IMR-90 (cell line): ENCODE data around the gene PITPNC1. TPM values are rescaled to one million over a fixed set of nuclear protein-coding genes. Genes with fewer than 3 reads are reported as not detected.

ENCODE experiments used
- ATAC-seq: fragments of 200-7000 bp; cut with Tn5 transposase; 2 replicates; pipeline ENCODE4 v1.9.1; 2020; ENCODE audit warnings: low read depth, mild to moderate bottlenecking, moderate library complexity
- BruUV-seq: library from RNA; stranded (reverse); fragments of 400-500 nt; replicated peaks from 2 replicates; lab custom pipeline; 2021; lab: Mats Ljungman, UMichigan
- CTCF ChIA-PET: fragments of 300-600 bp; formaldehyde crosslinking; extraction: SDS; loops from one replicate; lab custom pipeline; 2021; ENCODE audit warnings: antibody characterized with exemption; lab: Yijun Ruan, JAX
- POLR2A ChIA-PET: fragments of 300-600 bp; sonication (Branson Sonifier 250); formaldehyde crosslinking; loops from one replicate; lab custom pipeline; 2022; ENCODE audit warnings: antibody characterized with exemption; ENCODE audit not compliant: unreplicated experiment; lab: Charles Lee
- DNase-seq: peaks from one replicate; pipeline ENCODE4 v3.0.0; 2013
- H2AFZ ChIP-seq: replicated peaks from 2 replicates; pipeline ENCODE3; 2013; ENCODE audit warnings: low read length, mild to moderate bottlenecking; ENCODE audit not compliant: poor library complexity
- H2AK5ac ChIP-seq: 2 replicates; pipeline ENCODE4 v1.6.1; 2013; ENCODE audit warnings: low read depth, low read length, inconsistent platforms
- H2AK9ac ChIP-seq: replicated peaks from 2 replicates; pipeline ENCODE3; 2013; ENCODE audit warnings: mild to moderate bottlenecking, low read depth, low read length, moderate library complexity; ENCODE audit not compliant: poor library complexity
- H2BK120ac ChIP-seq: 2 replicates; pipeline ENCODE4 v1.6.1; 2013; ENCODE audit warnings: low read depth, low read length, inconsistent platforms
- H2BK15ac ChIP-seq: 3 replicates; pipeline ENCODE4 v1.6.1; 2013; ENCODE audit warnings: low read depth, low read length, inconsistent platforms
- H2BK20ac ChIP-seq: 2 replicates; pipeline ENCODE4 v1.6.1; 2013; ENCODE audit warnings: low read depth, mild to moderate bottlenecking, inconsistent platforms, low read length, moderate library complexity
- H2BK5ac ChIP-seq: 2 replicates; pipeline ENCODE4 v1.6.1; 2013; ENCODE audit warnings: mild to moderate bottlenecking, low read depth, low read length, inconsistent platforms; ENCODE audit not compliant: poor library complexity, severe bottlenecking
- H3K14ac ChIP-seq: replicated peaks from 2 replicates; pipeline ENCODE4 v1.6.1; 2013; ENCODE audit warnings: low read depth, low read length, inconsistent platforms
- H3K18ac ChIP-seq: 2 replicates; pipeline ENCODE4 v1.6.1; 2013; ENCODE audit warnings: low read depth, low read length, control low read depth
- H3K23ac ChIP-seq: 2 replicates; pipeline ENCODE4 v1.6.1; 2013; ENCODE audit warnings: low read depth, low read length, inconsistent platforms
- H3K27ac ChIP-seq: 2 replicates; pipeline ENCODE4 v1.5.1; 2013; ENCODE audit warnings: mild to moderate bottlenecking, control low read depth, low read length; ENCODE audit not compliant: insufficient read depth
- H3K27me3 ChIP-seq: 2 replicates; pipeline ENCODE4 v1.6.1; 2013; ENCODE audit warnings: low read length; ENCODE audit not compliant: control insufficient read depth, insufficient read depth
- H3K36me3 ChIP-seq: 2 replicates; pipeline ENCODE4 v1.6.1; 2013; ENCODE audit warnings: low read length, mixed read lengths; ENCODE audit not compliant: control insufficient read depth, insufficient read depth
- H3K4ac ChIP-seq: 2 replicates; pipeline ENCODE4 v1.6.1; 2013; ENCODE audit warnings: low read depth, low read length, inconsistent platforms
- H3K4me1 ChIP-seq: 2 replicates; pipeline ENCODE4 v1.6.1; 2013; ENCODE audit warnings: low read length, mixed read lengths; ENCODE audit not compliant: control insufficient read depth, insufficient read depth
- H3K4me2 ChIP-seq: 2 replicates; pipeline ENCODE4 v1.6.1; 2013; ENCODE audit warnings: low read depth, mild to moderate bottlenecking, control low read depth, low read length, moderate library complexity
- H3K4me3 ChIP-seq: 2 replicates; pipeline ENCODE4 v1.5.1; 2013; ENCODE audit warnings: low read depth, mild to moderate bottlenecking, control low read depth, low read length, moderate library complexity; ENCODE audit not compliant: insufficient read depth
- H3K56ac ChIP-seq: 2 replicates; pipeline ENCODE4 v1.6.1; 2013; ENCODE audit warnings: low read length, inconsistent platforms; ENCODE audit not compliant: insufficient read depth; ENCODE audit errors: extremely low read depth
- H3K79me1 ChIP-seq, 2 experiments: 2 replicates each; pipeline ENCODE4 v1.6.1; 2013; ENCODE audit warnings: low read length in 2 of 2, inconsistent platforms in 1 of 2, low read depth in 1 of 2
- H3K9ac ChIP-seq: 2 replicates; pipeline ENCODE4 v1.6.1; 2013; ENCODE audit warnings: low read depth, low read length, control low read depth
- H3K9me1 ChIP-seq: 2 replicates; pipeline ENCODE4 v1.6.1; 2013; ENCODE audit warnings: low read length, inconsistent platforms; ENCODE audit not compliant: insufficient read depth
- H3K9me3 ChIP-seq: 2 replicates; pipeline ENCODE4 v1.6.1; 2013; ENCODE audit warnings: low read length; ENCODE audit not compliant: control insufficient read depth, insufficient read depth
- H4K20me1 ChIP-seq: 2 replicates; pipeline ENCODE4 v1.6.1; 2013; ENCODE audit warnings: low read length, inconsistent platforms; ENCODE audit not compliant: insufficient read depth
- H4K5ac ChIP-seq: 2 replicates; pipeline ENCODE4 v1.6.1; 2013; ENCODE audit warnings: mild to moderate bottlenecking, low read depth, low read length, control low read depth
- H4K8ac ChIP-seq, 2 experiments: 2 replicates each; pipeline ENCODE4 v1.6.1; 2013; ENCODE audit warnings: low read depth in 2 of 2, low read length in 2 of 2, control low read depth in 1 of 2, inconsistent platforms in 1 of 2
- H4K91ac ChIP-seq: 2 replicates; pipeline ENCODE4 v1.6.1; 2013; ENCODE audit warnings: low read depth, low read length, inconsistent platforms; ENCODE audit not compliant: insufficient read depth
- CEBPB ChIP-seq: IDR thresholded peaks from 2 replicates; pipeline ENCODE4 v1.6.1; 2012; ENCODE audit warnings: low read depth, low read length, improper control_type of control experiment
- MAFK ChIP-seq: IDR thresholded peaks from 2 replicates; pipeline ENCODE4 v1.6.1; 2012; ENCODE audit warnings: low read depth, low read length, improper control_type of control experiment
- MAZ ChIP-seq: IDR thresholded peaks from 2 replicates; pipeline ENCODE4 v1.6.1; 2012; ENCODE audit warnings: low read depth, mild to moderate bottlenecking, low read length, improper control_type of control experiment, moderate library complexity, borderline replicate concordance
- MXI1 ChIP-seq: IDR thresholded peaks from 2 replicates; pipeline ENCODE4 v1.6.1; 2012; ENCODE audit warnings: low read depth, mild to moderate bottlenecking, low read length, moderate library complexity, borderline replicate concordance
- NFE2L2 ChIP-seq: fragments of 150-350 bp; IDR thresholded peaks from 2 replicates; pipeline ENCODE4 v1.6.1; 2016; ENCODE audit warnings: low read depth, mild to moderate bottlenecking, low read length
- POLR2A ChIP-seq: IDR thresholded peaks from 2 replicates; pipeline ENCODE4 v1.6.1; 2012; ENCODE audit warnings: mild to moderate bottlenecking, low read depth, low read length
- RAD21 ChIP-seq: IDR thresholded peaks from 2 replicates; pipeline ENCODE4 v1.6.1; 2012; ENCODE audit warnings: low read length, improper control_type of control experiment
- RCOR1 ChIP-seq: IDR thresholded peaks from 2 replicates; pipeline ENCODE4 v1.6.1; 2012; ENCODE audit warnings: mild to moderate bottlenecking, low read length, improper control_type of control experiment; ENCODE audit not compliant: insufficient replicate concordance
- SMC3 ChIP-seq: fragments of 150-350 bp; IDR thresholded peaks from 2 replicates; pipeline ENCODE4 v1.6.1; 2016; ENCODE audit warnings: low read depth, mild to moderate bottlenecking, antibody characterized with exemption, low read length, moderate library complexity
- WGBS, 2 experiments: methylation state at CpG; one replicate each; pipeline versions ENCODE4 v1.1.5 to v1.1.7; 2013; ENCODE audit warnings: missing lambda C conversion rate in 2 of 2; ENCODE audit not compliant: insufficient read length in 1 of 2; ENCODE audit errors: extremely low coverage in 2 of 2; 5-methylcytosine and 5-hydroxymethylcytosine counted together
- dilution Hi-C: fragments of 300-500 bp; cut with HindIII; formaldehyde crosslinking; loops from one replicate; pipeline ENCODE4 v1.14.3; 2018; ENCODE audit warnings: low sequenced_read_pairs; ENCODE audit not compliant: unreplicated experiment
- in situ Hi-C: fragments of 300-500 bp; cut with MboI; formaldehyde crosslinking; loops from 3 replicates; pipeline ENCODE4 v1.14.3; 2019; ENCODE audit warnings: low sequenced_read_pairs, inconsistent platforms, mixed read lengths
- intact Hi-C: fragments of 100-400 bp; cut with micrococcal nuclease; formaldehyde crosslinking; loops from 2 replicates; pipeline ENCODE4 v1.10.0; 2022
- polyA plus RNA-seq, 3 experiments: library from polyadenylated mRNA; depleted of rRNA; stranded (reverse); fragments of >200 nt; gene quantifications; 2 replicates each; pipeline ENCODE4 v1.2.3, GENCODE V29; 2012; ENCODE audit warnings: low replicate concordance in 1 of 3
- total RNA-seq: library from RNA; depleted of rRNA; stranded (reverse); fragments of >200 nt; gene quantifications from 2 replicates; pipeline ENCODE4 v1.2.3, GENCODE V29; 2012
- TF ChIP-seq, protein P1 (sequence below): conservative IDR thresholded peaks from 2 replicates; pipeline ENCODE4 v1.5.1; 2012; ENCODE audit warnings: mild to moderate bottlenecking, low read depth, low read length, improper control_type of control experiment

The PITPNC1 gene
- total and polyA plus RNA-seq, 2 of the 4 experiments (the other 2 are of a cell fraction) = 4.1 TPM

DNA sequence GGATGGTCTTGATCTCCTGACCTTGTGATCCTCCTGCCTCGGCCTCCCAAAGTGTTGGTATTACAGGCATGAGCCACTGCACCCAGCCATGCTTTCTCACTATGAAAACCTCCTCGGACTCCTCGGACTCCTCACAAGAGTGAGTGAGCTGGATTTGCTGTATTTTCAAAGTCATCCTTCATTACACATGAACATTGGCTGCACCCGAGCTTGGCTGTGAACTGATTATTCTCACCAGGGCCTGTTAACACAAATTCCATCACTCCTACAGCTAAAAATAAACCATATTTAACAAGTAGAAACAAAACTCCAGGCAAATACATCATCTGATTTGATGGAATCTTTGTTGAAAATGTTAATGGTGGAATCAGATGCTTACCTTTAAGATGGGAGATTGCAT is 50.3 kb downstream of the PITPNC1 start:
- no peak overlapping the region for H3K27ac ChIP-seq
- dilution Hi-C loops (no loop called here), intact Hi-C loops (no loop called here), in situ Hi-C loops (no loop called here)
- no peaks in the 10 kb centered on the region for H3K27me3 ChIP-seq
- no peak overlapping the region for H2BK20ac ChIP-seq
- TF ChIP-seq, protein P1, sequence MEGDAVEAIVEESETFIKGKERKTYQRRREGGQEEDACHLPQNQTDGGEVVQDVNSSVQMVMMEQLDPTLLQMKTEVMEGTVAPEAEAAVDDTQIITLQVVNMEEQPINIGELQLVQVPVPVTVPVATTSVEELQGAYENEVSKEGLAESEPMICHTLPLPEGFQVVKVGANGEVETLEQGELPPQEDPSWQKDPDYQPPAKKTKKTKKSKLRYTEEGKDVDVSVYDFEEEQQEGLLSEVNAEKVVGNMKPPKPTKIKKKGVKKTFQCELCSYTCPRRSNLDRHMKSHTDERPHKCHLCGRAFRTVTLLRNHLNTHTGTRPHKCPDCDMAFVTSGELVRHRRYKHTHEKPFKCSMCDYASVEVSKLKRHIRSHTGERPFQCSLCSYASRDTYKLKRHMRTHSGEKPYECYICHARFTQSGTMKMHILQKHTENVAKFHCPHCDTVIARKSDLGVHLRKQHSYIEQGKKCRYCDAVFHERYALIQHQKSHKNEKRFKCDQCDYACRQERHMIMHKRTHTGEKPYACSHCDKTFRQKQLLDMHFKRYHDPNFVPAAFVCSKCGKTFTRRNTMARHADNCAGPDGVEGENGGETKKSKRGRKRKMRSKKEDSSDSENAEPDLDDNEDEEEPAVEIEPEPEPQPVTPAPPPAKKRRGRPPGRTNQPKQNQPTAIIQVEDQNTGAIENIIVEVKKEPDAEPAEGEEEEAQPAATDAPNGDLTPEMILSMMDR = no peak
- TF ChIP-seq RAD21 (no peak), MAZ (no peak), CEBPB (no peak), POLR2A (no peak), SMC3 (no peak), NFE2L2 (no peak), MAFK (no peak), RCOR1 (no peak), MXI1 (no peak)
- DNase-seq = no peak
- H2AK5ac ChIP-seq = no peak overlapping the region
- H4K8ac ChIP-seq = no peak overlapping the region
- H3K36me3 ChIP-seq = no peaks in the 10 kb centered on the region
- peaks cover 9 to 24% of the 10 kb centered on the region in 2 experiments; a peak in 2 of 4 replicates for H3K79me1 ChIP-seq
- no peak overlapping the region for H3K14ac ChIP-seq
- no TSS peak for BruUV-seq
- ChIA-PET POLR2A (no interaction called here), CTCF (no interaction called here)
- no peak overlapping the region for H2BK120ac ChIP-seq
- ATAC-seq = no peak
- H3K9ac ChIP-seq = no peak overlapping the region
- H3K4me1 ChIP-seq = 0 out of 2 replicates have a peak, but pooled peaks cover 2% of the 10 kb centered on the region
- WGBS, 2 experiments = no CpG with 5 or more reads among the region's 4 CpGs
- no peak overlapping the region for H2BK5ac ChIP-seq
- H2AFZ ChIP-seq = no peak overlapping the region
- H3K4me3 ChIP-seq = no peak overlapping the region
- no peak overlapping the region for H3K18ac ChIP-seq
- no peak overlapping the region for H3K4ac ChIP-seq
- H3K9me1 ChIP-seq = peaks cover 4% of the 10 kb centered on the region
- H3K56ac ChIP-seq = no peak overlapping the region
- H3K4me2 ChIP-seq = no peak overlapping the region
- H2AK9ac ChIP-seq = no peak overlapping the region
- no peak overlapping the region for H4K91ac ChIP-seq
- H3K9me3 ChIP-seq = no peaks in the 10 kb centered on the region
- no peak overlapping the region for H4K5ac ChIP-seq
- no peak overlapping the region for H3K23ac ChIP-seq
- H2BK15ac ChIP-seq = no peak overlapping the region
- H4K20me1 ChIP-seq = no peaks in the 10 kb centered on the region
